HG02840 (cell line): Measurements from ENCODE around the gene SAMD8.
"Not testable (repeated sequence)": the region's sequence is repeated elsewhere in the genome, so short reads cannot be mapped to it uniquely, and the experiment has no call there.

Source experiments
- ATAC-seq: cut with Tn5 transposase; IDR thresholded peaks from one replicate; pipeline ENCODE4 v1.9.1; 2021; ENCODE audit warnings: mild to moderate bottlenecking, moderate library complexity, moderate number of reproducible peaks; ENCODE audit not compliant: unreplicated experiment, low FRiP score

SAMD8 gene

GRCh38 chr10:75105576-75106197 is 5.8 kb upstream of the SAMD8 start:
- ATAC-seq, result no peak

DNA sequence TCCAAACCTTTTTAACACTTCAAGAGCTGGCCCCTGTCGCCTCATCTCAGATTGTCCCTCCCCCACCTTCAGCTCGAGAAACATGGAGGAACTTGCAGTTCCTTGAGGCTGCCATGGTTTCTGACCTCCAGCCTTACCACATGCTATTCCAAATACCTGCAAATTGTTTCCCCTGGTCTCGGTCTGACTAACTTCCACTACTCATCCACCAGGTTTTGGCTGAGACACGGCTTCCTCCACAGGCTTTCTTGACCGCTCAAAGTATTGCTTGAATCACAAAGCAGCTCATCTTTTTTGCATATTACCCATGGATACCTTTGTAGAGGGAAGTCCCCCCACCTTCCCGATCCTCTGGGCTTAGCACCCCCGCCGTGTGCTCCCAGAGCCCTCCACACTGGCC is 5.2 kb upstream of the SAMD8 start:
- no peak for ATAC-seq

- not testable (repeated sequence) for ATAC-seq
These were observed 4.6 kb upstream of the SAMD8 start for GRCh38 chr10:75106891-75107290.

DNA sequence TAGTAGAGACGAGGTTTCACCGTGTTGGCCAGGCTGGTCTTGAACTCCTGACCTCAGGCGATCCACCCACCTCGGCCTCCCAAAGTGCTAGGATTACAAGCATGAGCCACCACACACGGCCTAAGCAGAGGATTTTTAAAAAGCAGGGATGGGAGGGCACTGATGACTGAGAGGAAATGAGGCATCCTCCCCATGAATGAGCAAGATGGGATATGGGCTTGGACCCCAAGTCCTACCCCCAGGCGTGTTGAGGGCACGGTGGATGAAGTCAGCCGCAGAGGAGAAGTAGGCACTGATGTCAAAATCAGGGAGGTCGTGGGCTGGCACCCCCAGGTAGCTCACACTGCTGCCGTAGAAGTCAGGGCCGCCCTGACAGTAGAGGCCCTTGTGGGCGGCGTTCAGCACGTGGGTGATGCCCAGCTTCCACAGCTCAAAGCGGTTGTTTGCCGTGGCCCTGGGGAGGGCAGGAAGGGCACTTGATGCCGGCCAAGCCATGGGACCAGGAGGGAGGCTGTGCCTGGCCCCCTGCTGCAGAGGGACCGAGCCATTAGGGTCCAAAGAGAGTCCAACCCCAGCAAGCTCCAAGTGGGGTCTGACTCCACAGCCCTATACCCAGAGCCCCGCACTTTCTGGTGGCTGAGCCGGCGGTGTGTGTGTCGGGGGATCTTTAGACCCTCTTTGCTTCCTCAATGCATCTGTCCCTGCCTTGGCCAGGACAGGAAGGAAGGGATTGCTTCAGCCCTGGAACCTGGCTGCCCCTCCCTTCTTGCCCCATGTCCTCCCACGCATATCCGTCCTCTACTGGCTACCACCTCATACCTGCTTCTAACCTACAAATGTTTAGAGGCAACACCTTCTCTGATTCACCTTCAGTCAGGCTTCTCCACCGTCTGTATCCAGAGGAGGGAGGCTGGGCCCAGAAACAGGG is 3.4 kb upstream of the SAMD8 start:
- ATAC-seq, result no peak

GRCh38 chr10:75108684-75109458 is 2.6 kb upstream of the SAMD8 start:
- ATAC-seq, result no peak

GRCh38 chr10:75109459-75109778 is 2.0 kb upstream of the SAMD8 start:
- ATAC-seq, result no peak

DNA sequence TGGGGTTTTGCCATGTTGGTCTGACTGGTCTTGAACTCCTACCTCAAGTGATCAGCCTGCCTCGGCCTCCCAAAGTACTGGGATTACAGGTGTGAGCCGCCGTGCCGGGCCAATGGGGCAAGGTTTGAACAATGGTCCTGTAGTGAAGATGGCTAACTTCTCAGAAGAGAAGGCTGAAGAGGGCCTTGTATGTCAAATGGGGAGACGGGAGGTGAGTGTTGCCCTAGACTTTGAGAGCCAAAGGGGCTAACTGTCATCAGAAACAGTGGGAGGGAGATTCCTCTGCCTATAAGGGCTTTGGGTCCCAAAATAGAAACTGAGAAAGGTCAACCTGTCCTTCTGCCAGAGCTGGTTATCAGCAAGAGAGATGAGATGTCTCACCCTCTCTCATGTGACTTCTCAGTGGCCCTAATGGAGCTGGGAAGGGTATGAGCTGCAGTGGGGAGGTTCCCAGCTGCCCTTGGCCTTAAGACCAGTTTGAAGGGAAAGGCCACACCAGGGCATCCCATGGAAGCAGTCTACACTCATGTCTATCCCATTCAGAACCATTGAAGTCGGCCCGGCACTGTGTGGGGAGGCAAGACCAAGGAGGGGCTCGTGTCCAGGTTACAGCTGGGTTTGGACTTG is 1.3 kb upstream of the SAMD8 start:
- no peak for ATAC-seq

- peak; percentile 20 for ATAC-seq
These were observed 637 bp downstream of the SAMD8 start for GRCh38 chr10:75111907-75112679.

DNA sequence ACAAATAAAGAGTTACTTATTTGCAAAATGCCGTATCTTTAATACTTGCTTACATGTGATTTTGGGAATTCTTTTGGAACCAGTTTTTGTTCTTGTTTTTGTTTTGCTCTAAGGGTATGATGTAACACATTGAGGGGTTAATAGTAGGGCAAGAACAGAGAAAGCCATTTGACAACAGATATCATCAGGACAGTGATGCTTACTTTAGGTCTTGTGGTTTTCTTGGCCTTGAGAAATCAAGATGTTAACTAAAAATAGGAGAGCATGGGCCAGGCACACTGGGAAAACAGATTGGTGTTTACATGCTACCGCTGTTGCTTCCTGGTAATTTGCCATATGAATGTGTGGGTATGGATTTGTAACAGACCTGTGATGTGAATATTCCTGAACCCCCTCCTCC is 3.7 kb downstream of the SAMD8 start:
- no peak for ATAC-seq

DNA sequence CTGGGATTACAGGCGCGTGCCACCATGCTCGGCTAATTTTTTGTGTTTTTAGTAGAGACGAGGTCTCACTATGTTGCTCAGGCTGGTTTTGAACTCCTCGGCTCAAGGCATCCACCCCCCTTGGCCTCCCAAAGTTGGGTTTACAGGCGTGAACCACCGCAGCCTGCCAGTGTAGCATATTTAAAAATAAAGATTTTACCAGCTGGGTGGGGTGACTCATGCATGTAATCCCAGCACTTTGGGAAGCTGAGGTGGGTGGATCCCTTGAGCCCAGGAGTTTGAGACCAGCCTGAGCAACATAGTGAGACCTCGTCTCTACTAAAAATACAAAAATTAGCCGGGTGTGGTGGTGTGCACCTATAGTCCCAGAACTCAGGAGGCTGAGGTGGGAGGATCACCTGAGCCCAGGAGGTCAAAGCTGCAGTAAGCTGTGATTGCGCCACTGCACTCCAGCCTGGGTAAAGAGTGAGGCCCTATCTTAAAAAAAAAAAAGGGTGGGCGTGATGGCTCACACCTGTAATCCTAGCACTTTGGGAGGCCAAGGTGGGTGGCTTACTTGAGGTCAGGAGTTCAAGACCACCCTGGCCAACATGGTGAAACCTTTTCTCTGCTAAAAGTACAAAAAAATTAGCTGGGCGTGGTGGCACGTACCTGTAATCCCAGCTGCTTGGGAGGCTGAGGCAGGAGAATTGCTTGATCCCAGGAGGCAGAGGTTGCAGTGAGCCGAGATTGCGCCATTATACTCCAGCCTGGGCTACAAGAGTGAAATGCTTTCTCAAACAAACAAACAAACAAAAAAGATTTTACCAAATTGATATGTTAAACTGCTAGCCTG is 5.7 kb downstream of the SAMD8 start:
- ATAC-seq, result not testable (repeated sequence)

- no peak for ATAC-seq
These were observed 6.5 kb downstream of the SAMD8 start for GRCh38 chr10:75117995-75118394.

GRCh38 chr10:75119444-75120066 is 8.1 kb downstream of the SAMD8 start:
- ATAC-seq, result not testable (repeated sequence)

DNA sequence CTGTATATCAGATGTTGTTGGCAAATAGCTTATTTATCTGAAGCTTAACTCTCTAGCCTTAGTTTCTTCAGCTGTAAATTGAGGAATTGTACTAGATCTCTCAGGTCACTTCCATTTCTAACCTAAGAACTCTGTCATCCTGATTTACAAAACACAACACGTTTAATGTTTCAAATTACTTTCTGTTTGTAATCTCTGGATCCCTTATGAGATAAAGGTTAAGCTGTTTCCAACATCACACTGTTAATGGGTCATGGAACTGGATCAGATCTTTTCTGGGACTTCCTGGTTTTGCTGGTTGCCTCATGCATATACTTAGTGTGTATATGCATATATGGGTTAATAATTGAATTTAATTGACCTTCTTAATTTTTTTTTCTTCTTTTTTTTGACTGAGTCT is 9.9 kb downstream of the SAMD8 start:
- no peak for ATAC-seq

GRCh38 chr10:75122505-75122904 is 11.0 kb downstream of the SAMD8 start:
- no peak for ATAC-seq

DNA sequence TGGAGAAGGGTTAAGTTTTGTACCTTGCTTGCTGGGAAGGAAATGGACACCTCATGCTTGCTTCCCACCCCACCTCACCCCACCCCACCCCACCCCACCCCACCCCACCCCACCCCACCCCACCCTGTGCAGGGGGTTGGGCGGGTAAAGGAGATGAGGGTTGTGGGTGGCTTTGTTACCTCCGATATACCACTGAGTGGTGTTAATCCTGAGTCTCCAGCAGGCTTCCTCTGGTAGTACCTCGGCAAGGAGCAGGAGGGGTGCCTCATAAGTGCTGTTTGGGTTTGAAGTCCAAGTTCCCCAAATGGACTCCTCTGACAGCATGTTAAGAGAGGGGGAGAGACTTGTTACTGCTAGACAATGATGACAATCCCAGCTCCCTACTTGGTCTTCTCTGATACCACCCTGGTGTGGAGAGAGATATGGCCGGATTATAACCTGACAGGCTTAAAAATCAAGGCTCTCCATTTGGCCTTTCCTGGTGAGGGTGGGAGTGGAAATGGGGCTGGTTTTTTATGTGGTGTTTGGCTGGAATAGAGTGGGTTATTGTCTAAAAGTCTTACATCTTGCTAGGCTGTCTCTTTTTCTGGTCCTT is 11.7 kb downstream of the SAMD8 start:
- ATAC-seq, result no peak

DNA sequence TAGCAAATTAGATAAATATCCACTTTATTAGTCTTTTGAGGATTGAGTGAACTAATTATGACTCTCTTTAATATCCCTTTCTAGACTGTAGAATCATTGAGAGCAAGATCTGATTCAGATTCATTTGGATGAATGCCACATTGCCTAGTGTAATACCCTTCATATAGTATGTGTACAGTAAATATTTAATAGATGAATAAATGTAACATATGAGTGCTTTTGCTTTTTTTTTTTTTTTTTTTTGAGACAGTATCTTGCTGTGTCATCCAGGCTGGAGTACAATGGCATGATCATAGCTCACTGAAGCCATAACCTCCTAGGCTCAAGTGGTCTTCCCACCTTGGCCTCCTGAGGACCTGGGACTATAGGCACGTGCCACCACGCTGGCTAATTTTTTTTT is 14.8 kb downstream of the SAMD8 start:
- no peak for ATAC-seq

DNA sequence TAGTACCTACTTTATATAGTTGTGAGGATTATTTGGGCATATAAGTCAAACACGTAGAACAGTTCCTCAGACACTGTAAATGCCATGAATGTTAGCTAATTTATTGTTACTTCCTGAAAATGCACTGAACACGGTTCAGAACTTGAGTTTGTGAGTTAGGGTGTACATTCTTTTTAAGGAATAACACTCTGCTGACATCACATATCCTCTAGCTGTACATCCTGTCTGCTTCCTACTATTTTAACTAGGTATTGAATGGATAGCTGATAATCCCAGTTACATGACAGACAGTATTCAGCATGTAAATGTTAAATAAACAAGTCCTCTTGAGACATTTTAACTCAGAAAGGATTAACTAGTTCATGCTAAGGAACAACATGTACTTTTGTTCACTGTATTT is 16.0 kb downstream of the SAMD8 start:
- no peak for ATAC-seq

DNA sequence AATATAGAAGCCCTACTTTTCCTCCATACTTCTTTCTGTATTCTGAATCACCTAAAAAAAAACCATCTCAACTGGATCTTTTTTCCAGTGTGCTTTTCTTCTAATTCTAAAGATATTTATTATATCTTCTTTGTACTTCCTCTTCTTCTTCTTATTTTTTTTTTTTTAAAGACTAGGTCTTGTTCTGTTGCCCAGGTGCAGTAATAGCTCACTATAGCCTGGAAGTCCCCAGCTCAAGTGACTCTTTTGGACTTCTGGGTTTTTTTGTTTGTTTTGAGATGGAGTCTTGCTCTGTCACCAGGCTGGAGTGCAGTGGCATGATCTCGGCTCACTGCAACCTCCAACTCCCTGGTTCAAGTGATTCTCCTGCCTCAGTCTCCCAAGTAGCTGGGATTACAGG is 17.5 kb downstream of the SAMD8 start:
- ATAC-seq, result not testable (repeated sequence)
